ENCODE results near the gene ARL14.

The ARL14 gene

GRCh38 chr3:160725338-160725737 is 48.4 kb downstream of the ARL14 start:
- no peak for DNase-seq (ENCODE audit: low spot score)
